Ovary (tissue), 9 donors: Measurements from ENCODE around the gene ANKRD29. TPM values are rescaled to one million over a fixed set of nuclear protein-coding genes. Genes with fewer than 3 reads are reported as not detected.

Experiments
- DNase-seq, 5 donors: peaks; one replicate each; pipeline ENCODE4 v3.0.0-alpha.2; 2019 to 2020
- H3K27ac ChIP-seq, 2 donors: fragments of 200-600 bp; one replicate each; pipeline versions ENCODE4 v1.5.1 to v1.8.0; 2019 to 2022
- H3K27me3 ChIP-seq: fragments of 200-600 bp; one replicate; pipeline ENCODE4 v1.8.0; 2022
- H3K36me3 ChIP-seq: fragments of 200-600 bp; sonication (generic); one replicate; pipeline ENCODE4 v1.5.1; 2019
- H3K4me1 ChIP-seq: one replicate; pipeline ENCODE4 v1.8.1; 2013; ENCODE audit warnings: mild to moderate bottlenecking, moderate library complexity; ENCODE audit not compliant: insufficient read depth
- H3K4me3 ChIP-seq: fragments of 200-600 bp; sonication (generic); one replicate; pipeline ENCODE4 v1.5.1; 2017
- H3K9me3 ChIP-seq, 2 donors: fragments of 200-600 bp in 1 of 2; sonication (generic) in 1 of 2; one replicate each; pipeline versions ENCODE4 v1.5.1 to v1.8.1; 2013 to 2019; ENCODE audit warnings: mild to moderate bottlenecking in 1 of 2, moderate library complexity in 1 of 2
- EP300 ChIP-seq: sonication (generic); formaldehyde crosslinking; IDR thresholded peaks from one replicate; pipeline ENCODE4 v1.6.1; 2017; ENCODE audit warnings: antibody characterized with exemption
- POLR2A ChIP-seq: fragments of 450-650 bp; IDR thresholded peaks from one replicate; pipeline ENCODE4 v1.6.1; 2017; ENCODE audit warnings: antibody characterized with exemption, mild to moderate bottlenecking, moderate library complexity
- WGBS, 3 donors: extraction: QIAGEN DNeasy Blood & Tissue Kit in 1 of 3; methylation state at CpG; one replicate each; pipeline versions ENCODE4 v1.1.5 to v1.1.7; 2013 to 2017; 5-methylcytosine and 5-hydroxymethylcytosine counted together
- intact Hi-C, 4 donors: fragments of 100-400 bp; cut with DNase I; formaldehyde crosslinking; loops; one replicate each; pipeline versions ENCODE4 v1.11.0 to v1.15.1; 2022 to 2023
- polyA plus RNA-seq, 2 donors: library from polyadenylated mRNA; stranded (reverse); fragments of 200-250 nt in 1 of 2; fragments of 350-450 nt in 1 of 2; fragmentation: Illumina TruSeq in 1 of 2; extraction: RNeasy Lipid Tissue Mini Kit (QIAGEN cat#74804) in 1 of 2; gene quantifications; one replicate each; pipeline ENCODE4 v1.2.3, GENCODE V29; 2013 to 2014
- total RNA-seq, 7 donors: library from RNA; depleted of rRNA in 2 of 7; stranded (reverse); fragments of >200 nt in 2 of 7; fragmentation: NEBNext Ultra II Directional in 3 of 7; extraction: Animal tissue kit (Norgen Biotek cat#: 25700) in 3 of 7; gene quantifications; one replicate each; pipeline versions ENCODE4 v1.1.0 to v1.2.4, GENCODE V29; 2016 to 2023
- TF ChIP-seq, protein P1 (sequence below), 3 donors: fragments of 450-650 bp in 2 of 3; fragments of 200-600 bp in 1 of 3; IDR thresholded peaks; one replicate each; pipeline versions ENCODE4 v1.5.1 to v1.8.0; 2016 to 2022; ENCODE audit warnings: antibody characterized with exemption in 3 of 3, mild to moderate bottlenecking in 1 of 3
- donor health status: DM: no; HTN: no; CAD: no; lungs with moderate emphysema.
- donor health status: DM: no; HTN: no; CAD: no.
- donor health status: Bipolar disorder and iron deficiency.
- donor health status: DM: yes; HTN: yes; CAD: no.
- donor health status: DM: no; HTN: no; CAD: no.
- donor health status: DM: yes; HTN: yes; CAD: no.

ANKRD29 gene
- total and polyA plus RNA-seq, 9 donors, result 14.6 to 25.7 (median 17.6) TPM

DNA sequence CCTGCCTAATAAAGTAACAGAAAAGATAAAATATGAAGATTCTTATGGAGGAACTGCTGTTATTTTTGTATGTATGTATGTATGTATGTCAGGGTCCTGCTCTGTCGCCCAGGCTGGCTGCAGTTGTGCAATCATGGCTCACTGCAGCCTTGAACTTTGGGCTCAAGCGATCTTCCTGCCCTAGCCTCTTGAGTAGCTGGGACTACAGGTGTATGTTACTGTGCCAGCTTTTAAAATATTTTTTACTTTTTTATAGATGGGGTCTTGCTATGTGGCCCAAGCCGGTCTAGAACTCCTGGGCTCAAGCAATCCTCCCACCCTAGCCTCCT lies 26.7 kb downstream of the ANKRD29 start:
- H3K4me1 ChIP-seq, result no peaks in the 10 kb centered on the region
- H3K4me3 ChIP-seq, result no peak overlapping the region
- DNase-seq, result no peak
- no peaks in the 10 kb centered on the region for H3K9me3 ChIP-seq
- H3K27me3 ChIP-seq, result no peaks in the 10 kb centered on the region
- no peaks in the 10 kb centered on the region for H3K36me3 ChIP-seq
- WGBS, 3 donors, result 92 to 97% (median 94%) methylated on average over 3 of the region's 3 CpGs
- TF ChIP-seq, protein P1, sequence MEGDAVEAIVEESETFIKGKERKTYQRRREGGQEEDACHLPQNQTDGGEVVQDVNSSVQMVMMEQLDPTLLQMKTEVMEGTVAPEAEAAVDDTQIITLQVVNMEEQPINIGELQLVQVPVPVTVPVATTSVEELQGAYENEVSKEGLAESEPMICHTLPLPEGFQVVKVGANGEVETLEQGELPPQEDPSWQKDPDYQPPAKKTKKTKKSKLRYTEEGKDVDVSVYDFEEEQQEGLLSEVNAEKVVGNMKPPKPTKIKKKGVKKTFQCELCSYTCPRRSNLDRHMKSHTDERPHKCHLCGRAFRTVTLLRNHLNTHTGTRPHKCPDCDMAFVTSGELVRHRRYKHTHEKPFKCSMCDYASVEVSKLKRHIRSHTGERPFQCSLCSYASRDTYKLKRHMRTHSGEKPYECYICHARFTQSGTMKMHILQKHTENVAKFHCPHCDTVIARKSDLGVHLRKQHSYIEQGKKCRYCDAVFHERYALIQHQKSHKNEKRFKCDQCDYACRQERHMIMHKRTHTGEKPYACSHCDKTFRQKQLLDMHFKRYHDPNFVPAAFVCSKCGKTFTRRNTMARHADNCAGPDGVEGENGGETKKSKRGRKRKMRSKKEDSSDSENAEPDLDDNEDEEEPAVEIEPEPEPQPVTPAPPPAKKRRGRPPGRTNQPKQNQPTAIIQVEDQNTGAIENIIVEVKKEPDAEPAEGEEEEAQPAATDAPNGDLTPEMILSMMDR (IDR thresholded peaks at IDR 0.05), result no peak
- TF ChIP-seq POLR2A (no peak), EP300 (no peak)
- H3K27ac ChIP-seq, result no peak overlapping the region
- intact Hi-C loops, result no loop called here

DNA sequence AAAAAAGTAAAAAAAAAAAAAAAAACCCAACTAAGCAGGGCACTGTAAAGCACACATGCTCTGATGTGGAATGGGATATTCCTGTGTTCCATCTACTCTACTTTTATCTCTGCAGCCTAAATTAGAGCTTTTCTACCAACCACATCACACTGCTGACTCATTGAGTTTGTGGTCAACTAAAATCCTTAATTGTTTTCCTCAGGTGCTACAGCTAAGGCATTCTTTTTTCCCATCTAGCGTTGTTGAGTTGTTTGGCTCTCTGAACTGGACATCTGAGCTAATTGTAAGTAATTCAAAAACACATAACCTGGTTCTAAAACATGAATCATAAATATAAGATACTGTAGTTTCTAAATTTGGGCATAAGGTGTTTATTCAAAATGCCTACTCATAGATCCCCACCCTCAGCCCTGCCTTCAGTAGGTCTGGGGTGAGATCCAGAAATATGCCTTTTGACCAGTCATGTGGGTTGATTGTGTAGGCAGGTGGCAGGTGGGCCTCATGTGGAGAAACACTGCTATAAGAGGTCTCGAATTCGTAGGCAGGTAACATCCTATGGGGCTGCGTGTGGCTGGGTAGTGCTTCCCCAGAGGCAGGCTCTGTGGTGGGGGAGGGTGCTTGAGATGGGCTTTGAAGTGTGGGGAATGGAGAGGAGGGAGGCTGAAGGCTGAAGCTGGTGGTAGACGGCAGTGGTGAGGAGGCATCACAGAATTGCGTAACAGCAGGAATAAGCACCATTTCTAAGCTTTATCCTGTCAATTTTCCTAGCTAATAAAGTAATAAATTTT lies 27.2 kb downstream of the ANKRD29 start:
- TF ChIP-seq POLR2A, result no peak
- no peak for TF ChIP-seq EP300
- TF ChIP-seq, protein P1 (IDR thresholded peaks at IDR 0.05), result no peak
- no peak for DNase-seq
- Histone ChIP-seq H3K27me3 (no peaks in the 10 kb centered on the region), H3K27ac (no peak overlapping the region), H3K4me3 (no peak overlapping the region), H3K9me3 (no peaks in the 10 kb centered on the region), H3K4me1 (no peaks in the 10 kb centered on the region), H3K36me3 (no peaks in the 10 kb centered on the region)
- WGBS, 3 donors, result 89 to 93% (median 91%) methylated on average over 6 of the region's 6 CpGs
- intact Hi-C loops, result no loop called here

DNA sequence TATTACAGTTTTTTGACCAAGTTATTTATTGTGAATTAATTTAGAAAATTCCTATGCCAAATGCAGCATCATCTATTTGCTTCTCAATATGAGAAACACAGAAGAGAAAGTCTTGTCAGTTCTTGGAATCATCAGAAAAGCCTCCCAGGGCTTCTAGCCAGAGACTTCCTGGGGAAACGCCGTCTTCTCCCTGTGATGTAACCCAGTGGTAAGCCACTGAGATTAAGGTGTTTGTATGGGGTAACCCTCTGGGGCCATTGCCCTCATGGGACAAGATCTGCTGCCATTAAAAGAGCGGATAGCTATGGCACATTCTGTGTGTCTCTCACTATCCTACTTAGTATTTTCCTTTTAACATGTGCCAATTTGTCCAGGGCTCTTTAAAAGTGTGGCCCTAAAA lies 28.0 kb downstream of the ANKRD29 start:
- no peaks in the 10 kb centered on the region for H3K36me3 ChIP-seq
- H3K4me1 ChIP-seq, result no peaks in the 10 kb centered on the region
- DNase-seq, result no peak
- H3K4me3 ChIP-seq, result no peak overlapping the region
- no peak overlapping the region for H3K27ac ChIP-seq
- 78 to 84% (median 80%) methylated on average over 3 of the region's 3 CpGs for WGBS, 3 donors
- H3K27me3 ChIP-seq, result no peaks in the 10 kb centered on the region
- TF ChIP-seq, protein P1 (IDR thresholded peaks at IDR 0.05), result no peak
- TF ChIP-seq EP300, result no peak
- no peak for TF ChIP-seq POLR2A
- intact Hi-C loops, result no loop called here
- no peaks in the 10 kb centered on the region for H3K9me3 ChIP-seq

GRCh38 chr18:23632615-23633014 lies 30.1 kb downstream of the ANKRD29 start:
- TF ChIP-seq, protein P1 (IDR thresholded peaks at IDR 0.05), result no peak
- TF ChIP-seq POLR2A, result no peak
- no peak for TF ChIP-seq EP300
- 86 to 100% (median 94%) methylated on average over 1 of the region's 1 CpG for WGBS, 3 donors
- intact Hi-C loops, result no loop called here

More at GRCh38 chr18:23632615-23633014, 30.1 kb downstream of the ANKRD29 start:
- Histone ChIP-seq H3K36me3 (no peaks in the 10 kb centered on the region), H3K4me1 (no peaks in the 10 kb centered on the region), H3K27ac (no peak overlapping the region), H3K9me3 (no peaks in the 10 kb centered on the region), H3K27me3 (no peaks in the 10 kb centered on the region), H3K4me3 (no peak overlapping the region)
- no peak for DNase-seq
